Colonic mucosa (tissue), 4 donors: ENCODE results near the gene PMM2. TPM values are rescaled to one million over a fixed set of nuclear protein-coding genes. Genes with fewer than 3 reads are reported as not detected.

ENCODE experiments used
- DNase-seq: peaks from one replicate; pipeline ENCODE4 v3.0.0-alpha.2; 2020
- H3K27ac ChIP-seq: fragments of 200-600 bp; one replicate; pipeline ENCODE4 v1.8.0; 2021
- H3K27me3 ChIP-seq: fragments of 200-600 bp; one replicate; pipeline ENCODE4 v1.8.0; 2021
- H3K36me3 ChIP-seq: fragments of 200-600 bp; one replicate; pipeline ENCODE4 v1.8.0; 2021
- H3K4me1 ChIP-seq: fragments of 200-600 bp; one replicate; pipeline ENCODE4 v1.8.0; 2021; ENCODE audit warnings: mild to moderate bottlenecking
- H3K4me3 ChIP-seq: fragments of 200-600 bp; one replicate; pipeline ENCODE4 v1.8.0; 2021
- H3K9ac ChIP-seq, 2 donors: one replicate each; pipeline ENCODE4 v1.7.0; 2013; ENCODE audit warnings: control low read depth in 2 of 2, low read depth in 2 of 2, low read length in 2 of 2
- H3K9me3 ChIP-seq: fragments of 200-600 bp; one replicate; pipeline ENCODE4 v1.8.0; 2021
- CTCF ChIP-seq: fragments of 200-600 bp; IDR thresholded peaks from one replicate; pipeline ENCODE4 v1.8.0; 2022; ENCODE audit warnings: antibody characterized with exemption, mild to moderate bottlenecking
- intact Hi-C: fragments of 100-400 bp; cut with DNase I; formaldehyde crosslinking; loops from one replicate; pipeline ENCODE4 v1.14.1; 2022
- total RNA-seq, 2 donors: library from RNA; stranded (reverse); fragmentation: NEBNext Ultra II Directional in 1 of 2; extraction: Animal tissue kit (Norgen Biotek cat#: 25700) in 1 of 2; gene quantifications; one replicate each; pipeline ENCODE4 v1.2.1, GENCODE V29; 2021
- donor health status: healthy.
- donor health status: DM: no; HTN: no; CAD: no.
- donor health status: DM: no; HTN: no; CAD: no.

Gene PMM2
- total RNA-seq, 2 donors from 2014 or later, result 60.7 to 88.1 TPM

GRCh38 chr16:8858994-8859912, 61.6 kb downstream of the PMM2 start:
- no peak for TF ChIP-seq CTCF
- H3K9ac ChIP-seq, result no peak overlapping the region
- H3K27me3 ChIP-seq, result no peaks in the 10 kb centered on the region
- DNase-seq, result no peak
- H3K4me3 ChIP-seq, result no peak overlapping the region
- H3K27ac ChIP-seq, result no peak overlapping the region
- H3K4me1 ChIP-seq, result peaks cover 10% of the 10 kb centered on the region
- H3K36me3 ChIP-seq, result peaks cover 5% of the 10 kb centered on the region
- intact Hi-C loops, result loop anchor here (10.0 kb wide), 1 partner anchor 54 kb away; no protein-coding TSS in a partner anchor
- no peaks in the 10 kb centered on the region for H3K9me3 ChIP-seq

DNA sequence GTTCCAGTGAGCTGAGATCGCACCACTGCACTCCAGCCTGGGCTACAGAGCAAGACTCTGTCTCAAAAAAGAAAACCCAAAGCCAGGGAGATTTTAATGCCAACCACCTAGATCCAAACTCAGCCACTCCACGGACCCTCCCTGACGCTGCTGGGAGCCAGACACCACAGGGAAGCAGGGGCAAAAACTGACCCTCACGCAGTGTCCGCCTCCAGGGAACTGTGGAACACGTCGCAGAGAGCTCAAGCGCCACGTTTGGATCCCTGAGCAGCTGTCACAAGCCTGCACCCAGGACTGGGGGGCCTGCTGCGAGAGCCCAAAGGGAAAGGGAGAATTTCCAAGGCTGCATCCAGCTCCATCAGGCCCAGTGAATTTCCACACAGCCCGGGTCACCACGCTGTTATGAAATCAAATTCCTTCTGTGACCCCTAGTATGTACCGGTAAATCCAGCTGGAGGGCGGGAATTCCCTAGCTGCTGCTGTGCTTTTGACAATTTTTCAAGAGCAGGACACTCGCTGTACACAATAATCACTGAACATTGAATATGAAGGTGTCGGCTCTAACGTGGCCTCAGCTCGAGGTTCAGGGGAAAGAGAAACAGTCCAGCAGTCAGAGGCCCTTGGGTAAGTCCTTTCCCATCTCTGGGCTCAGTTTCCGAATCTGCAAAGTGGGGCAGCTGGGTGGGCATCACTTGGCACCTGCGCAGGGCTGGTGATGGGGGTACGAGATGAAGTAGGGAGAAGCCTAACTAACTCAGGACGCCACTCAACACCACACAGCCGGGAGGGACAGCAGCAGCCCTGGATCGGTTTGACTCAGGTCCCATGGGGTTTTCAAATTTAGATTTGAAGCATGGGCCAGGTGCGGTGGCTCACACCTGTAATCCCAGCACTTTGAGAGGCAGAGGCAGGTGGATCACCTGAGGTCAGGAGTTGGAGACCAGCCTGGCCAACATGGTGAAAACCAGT, 62.6 kb downstream of the PMM2 start:
- no peak overlapping the region for H3K4me3 ChIP-seq
- peaks cover 17% of the 10 kb centered on the region for H3K4me1 ChIP-seq
- peaks cover 2% of the 10 kb centered on the region for H3K36me3 ChIP-seq
- H3K9ac ChIP-seq, result no peak overlapping the region
- no peak overlapping the region for H3K27ac ChIP-seq
- H3K27me3 ChIP-seq, result no peaks in the 10 kb centered on the region
- TF ChIP-seq CTCF, result no peak
- no peaks in the 10 kb centered on the region for H3K9me3 ChIP-seq
- intact Hi-C loops, result loop anchor here (10.0 kb wide), 1 partner anchor 55 kb away; no protein-coding TSS in a partner anchor
- DNase-seq, result no peak

GRCh38 chr16:8861563-8862308, 64.1 kb downstream of the PMM2 start:
- no peak for DNase-seq

DNA sequence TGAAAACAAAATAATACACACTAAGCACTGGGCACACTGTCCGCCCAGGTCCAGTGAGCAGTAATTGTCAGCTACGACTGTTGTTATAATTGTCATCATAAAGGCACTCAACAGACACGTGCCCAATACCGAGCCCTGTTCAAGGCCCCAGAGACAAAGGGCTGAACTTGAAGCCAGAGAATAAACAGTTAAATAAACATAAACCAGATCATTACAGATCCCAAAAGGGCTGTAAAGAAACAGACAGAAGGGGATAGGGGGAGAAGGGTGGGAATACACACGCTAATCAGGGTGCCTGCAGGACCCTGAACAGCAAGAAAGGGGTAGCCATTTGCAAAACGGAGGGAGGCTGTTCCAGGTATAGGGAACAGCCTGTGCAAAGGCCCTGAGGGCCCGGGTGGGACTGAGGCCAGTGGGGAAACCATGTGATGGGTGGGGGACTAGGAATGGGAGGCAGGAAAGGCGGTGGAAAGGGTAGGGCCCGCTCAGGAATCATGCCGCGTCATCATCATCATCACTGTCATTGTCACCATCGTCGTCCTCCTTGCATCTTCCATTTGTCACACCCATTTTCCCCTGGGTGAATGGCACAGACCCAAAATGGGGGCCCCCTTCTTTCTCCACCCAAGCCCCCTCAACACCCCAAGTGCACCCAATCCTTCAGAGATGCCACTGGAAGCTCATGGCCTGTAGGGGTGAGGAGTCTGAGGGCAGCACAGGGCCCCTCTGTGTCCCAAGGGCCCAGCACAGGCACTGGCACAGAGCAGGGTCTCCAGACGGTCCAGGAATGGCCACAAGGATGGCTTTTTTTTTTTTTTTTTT, 64.9 kb downstream of the PMM2 start:
- no peak for DNase-seq
- no peak for TF ChIP-seq CTCF
- Histone ChIP-seq H3K36me3 (no peaks in the 10 kb centered on the region), H3K4me1 (peaks cover 25% of the 10 kb centered on the region), H3K4me3 (no peak overlapping the region), H3K9me3 (no peaks in the 10 kb centered on the region), H3K27me3 (no peaks in the 10 kb centered on the region), H3K27ac (no peak overlapping the region), H3K9ac (no peak overlapping the region)
- intact Hi-C loops, result no loop called here

More at GRCh38 chr16:8861563-8862308, 64.1 kb downstream of the PMM2 start:
- intact Hi-C loops, result no loop called here
- Histone ChIP-seq H3K4me1 (peaks cover 25% of the 10 kb centered on the region), H3K9ac (no peak overlapping the region), H3K9me3 (no peaks in the 10 kb centered on the region), H3K36me3 (no peaks in the 10 kb centered on the region), H3K27ac (no peak overlapping the region), H3K4me3 (no peak overlapping the region), H3K27me3 (no peaks in the 10 kb centered on the region)
- TF ChIP-seq CTCF, result no peak
